ENCODE results near the gene POLR1A. TPM values are rescaled to one million over a fixed set of nuclear protein-coding genes. Genes with fewer than 3 reads are reported as not detected.
A peak's percentile ranks its signal among the peaks of the same experiment; 100 is the strongest.

The POLR1A gene
- total RNA-seq, 1 experiment from 2014 or later = 47.4 TPM

DNA sequence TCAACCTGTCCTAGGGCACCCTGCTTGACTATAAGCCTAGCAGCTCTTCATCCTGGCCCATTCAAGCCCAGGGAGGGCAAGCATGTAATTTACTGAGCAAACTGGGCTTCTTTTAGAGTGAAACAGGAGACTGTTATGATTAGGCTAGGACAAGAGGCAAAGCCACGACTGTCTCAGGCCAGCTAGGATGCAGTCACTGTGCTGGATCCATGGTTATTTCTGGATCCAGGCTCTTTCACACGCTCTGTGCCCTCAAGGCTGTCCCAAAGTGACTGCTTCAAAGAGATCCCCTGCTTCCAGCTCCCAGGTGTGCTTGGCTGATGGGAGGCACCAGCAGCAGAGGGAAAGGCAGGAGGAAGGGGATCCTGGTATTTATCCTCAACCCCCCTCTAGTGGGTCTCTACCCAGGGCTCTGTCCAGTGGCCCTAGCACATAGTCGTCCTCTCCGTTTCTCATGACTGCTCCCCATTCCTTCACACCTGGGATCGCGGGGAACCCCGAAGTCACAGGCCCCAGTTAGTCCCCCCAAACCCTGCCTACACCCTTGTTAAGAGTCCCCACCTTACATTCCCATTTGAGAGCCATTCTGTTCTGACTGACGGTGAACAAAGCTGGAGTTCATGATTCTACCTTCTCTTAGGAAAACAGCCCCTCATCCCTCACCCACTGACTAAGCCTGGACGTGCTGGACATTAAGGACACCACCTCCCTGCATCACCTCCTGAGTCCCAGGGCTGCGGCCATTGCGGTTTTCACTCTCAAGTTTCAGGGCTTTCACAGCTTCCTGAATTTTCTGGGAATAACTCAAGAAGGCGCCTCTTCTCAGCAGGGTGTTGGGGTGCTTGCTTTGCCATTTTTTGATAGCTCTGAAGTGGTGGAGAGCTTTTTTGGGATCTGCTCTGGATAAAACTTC lies 63.2 kb downstream of the POLR1A start:
- in situ Hi-C loops (cut with HindIII; ENCODE audit: low sequenced_read_pairs) = no loop called here
- no peak for DNase-seq (ENCODE audit: low spot score)

DNA sequence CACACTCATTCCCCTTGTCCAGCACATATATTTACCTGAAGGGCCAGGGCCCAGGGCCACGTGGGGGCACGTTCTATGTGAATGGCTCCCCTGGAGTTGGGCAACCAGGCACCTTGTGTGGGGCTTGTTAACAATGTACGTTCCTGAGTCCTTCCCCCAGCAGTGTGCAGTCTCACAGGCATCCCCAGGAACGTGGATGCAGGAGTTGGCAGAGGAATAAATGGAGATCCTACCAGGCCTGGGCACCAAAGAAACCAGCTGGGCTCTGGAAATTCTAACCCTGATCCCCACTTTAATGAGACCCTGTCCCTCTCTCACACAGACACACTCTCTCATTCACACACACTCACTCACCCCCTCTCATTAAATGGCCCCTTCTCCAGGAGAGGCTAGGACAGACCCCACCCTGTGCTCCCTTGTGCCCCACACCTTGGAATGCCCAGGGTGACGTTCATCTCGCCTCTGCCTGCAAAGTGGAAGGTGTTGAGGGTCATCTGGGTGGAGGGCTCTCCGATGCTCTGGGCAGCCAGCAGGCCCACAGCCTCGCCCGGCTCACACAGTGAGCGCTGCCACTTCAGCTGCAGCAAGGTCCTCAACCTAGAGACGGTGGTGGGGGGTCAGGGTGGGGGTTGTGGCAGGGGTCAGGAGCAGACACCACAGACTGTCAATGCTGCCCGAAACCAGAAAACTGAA lies 65.6 kb downstream of the POLR1A start:
- no peak for DNase-seq (ENCODE audit: low spot score)
- in situ Hi-C loops (cut with HindIII; ENCODE audit: low sequenced_read_pairs) = no loop called here

DNA sequence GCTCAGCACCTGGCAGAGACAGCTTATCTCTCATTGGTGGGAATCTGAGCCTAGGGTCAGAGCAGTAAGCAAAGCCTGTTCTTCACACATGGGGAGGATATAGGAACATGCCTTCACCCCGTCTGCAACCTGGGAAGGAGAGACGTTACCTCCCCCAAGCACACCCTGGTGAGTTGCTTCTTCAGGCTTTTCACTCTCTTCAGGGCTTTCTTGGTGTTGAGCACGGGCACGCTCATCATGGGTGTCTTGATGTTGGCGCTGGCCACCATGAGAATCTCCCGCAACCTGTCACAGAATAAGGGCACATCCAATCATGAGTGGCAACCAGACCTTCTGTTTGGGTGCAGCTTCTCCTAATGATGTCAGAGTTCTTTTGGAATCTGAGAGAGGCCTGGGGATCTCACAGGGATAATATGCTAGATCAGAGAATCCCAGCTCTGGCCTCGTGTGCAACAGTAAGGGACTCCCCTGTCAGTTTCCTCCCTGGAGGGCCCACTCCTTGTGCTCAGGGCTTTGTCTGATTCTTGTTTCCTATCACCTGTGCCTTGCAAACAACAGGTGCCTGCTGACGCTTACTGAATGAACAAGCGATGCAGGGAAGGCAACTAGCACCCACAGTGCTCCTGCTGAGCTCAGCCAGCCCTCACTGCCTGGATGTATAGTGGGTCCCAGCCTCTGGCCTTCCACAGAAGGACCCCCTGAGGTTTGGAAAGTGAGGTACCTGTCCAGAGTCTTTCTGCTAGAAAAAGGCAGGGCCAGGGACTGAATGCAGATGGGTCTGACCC lies 66.3 kb downstream of the POLR1A start:
- no peak for DNase-seq (ENCODE audit: low spot score)
- in situ Hi-C loops (cut with HindIII; ENCODE audit: low sequenced_read_pairs) = no loop called here

DNA sequence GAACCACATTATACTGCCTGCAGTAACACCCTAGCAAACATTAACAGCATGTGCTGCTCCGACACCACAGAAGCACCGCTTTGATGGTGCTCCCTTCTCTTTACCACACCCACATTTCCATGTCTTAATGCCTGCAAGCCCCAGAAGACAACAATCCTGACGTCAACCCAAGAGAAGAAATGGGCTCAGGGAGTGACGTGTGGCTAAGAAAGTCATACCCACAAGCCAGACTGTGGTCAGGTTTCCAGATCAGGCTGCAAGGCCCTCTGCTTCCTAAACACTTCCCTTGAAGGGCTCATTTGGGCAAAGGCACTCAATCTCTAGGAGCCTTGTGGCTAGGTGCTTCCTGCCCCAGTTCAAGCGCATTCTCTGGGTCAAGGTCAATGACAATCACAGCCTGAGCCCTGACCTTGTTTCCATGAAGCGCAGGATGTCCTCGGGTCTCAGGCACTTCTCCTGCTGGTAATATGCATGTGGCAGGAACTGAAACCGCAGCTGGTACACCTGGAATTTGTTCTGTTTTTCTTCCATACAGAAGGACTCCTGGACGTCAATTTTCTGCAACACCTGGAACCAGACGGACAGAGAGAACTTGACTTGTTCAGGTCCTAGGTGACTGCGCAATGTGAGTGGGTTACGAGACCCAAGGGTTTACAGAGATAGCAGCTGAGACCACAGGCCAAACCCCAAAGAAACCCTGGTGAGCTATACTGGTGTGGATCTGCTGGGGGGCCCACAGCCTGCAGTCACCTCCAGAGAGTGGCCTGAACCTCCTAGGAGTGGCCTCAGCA lies 67.2 kb downstream of the POLR1A start:
- no peak for DNase-seq (ENCODE audit: low spot score)
- in situ Hi-C loops (cut with HindIII; ENCODE audit: low sequenced_read_pairs) = no loop called here

DNA sequence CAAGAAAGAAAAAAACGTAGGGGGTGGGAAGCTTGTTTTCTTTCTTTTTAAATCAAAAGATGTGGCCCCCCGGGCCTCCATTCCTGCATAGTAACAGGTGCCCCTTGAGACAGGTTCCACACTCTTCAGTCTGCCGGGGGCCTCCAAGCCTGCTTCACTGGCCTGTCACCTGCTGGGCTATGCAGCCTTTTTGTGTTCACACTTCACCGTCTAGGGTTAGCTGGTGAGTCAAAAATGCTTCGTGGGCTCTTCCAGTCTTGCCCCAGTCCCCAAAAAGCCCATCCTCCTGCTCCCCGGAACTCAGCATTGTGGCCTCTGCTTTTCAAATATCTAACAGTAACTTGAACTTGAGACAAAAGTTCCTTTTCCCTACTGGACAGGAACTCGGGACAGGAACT lies 67.9 kb downstream of the POLR1A start:
- DNase-seq (ENCODE audit: low spot score) = no peak
- in situ Hi-C loops (cut with HindIII; ENCODE audit: low sequenced_read_pairs) = no loop called here

DNA sequence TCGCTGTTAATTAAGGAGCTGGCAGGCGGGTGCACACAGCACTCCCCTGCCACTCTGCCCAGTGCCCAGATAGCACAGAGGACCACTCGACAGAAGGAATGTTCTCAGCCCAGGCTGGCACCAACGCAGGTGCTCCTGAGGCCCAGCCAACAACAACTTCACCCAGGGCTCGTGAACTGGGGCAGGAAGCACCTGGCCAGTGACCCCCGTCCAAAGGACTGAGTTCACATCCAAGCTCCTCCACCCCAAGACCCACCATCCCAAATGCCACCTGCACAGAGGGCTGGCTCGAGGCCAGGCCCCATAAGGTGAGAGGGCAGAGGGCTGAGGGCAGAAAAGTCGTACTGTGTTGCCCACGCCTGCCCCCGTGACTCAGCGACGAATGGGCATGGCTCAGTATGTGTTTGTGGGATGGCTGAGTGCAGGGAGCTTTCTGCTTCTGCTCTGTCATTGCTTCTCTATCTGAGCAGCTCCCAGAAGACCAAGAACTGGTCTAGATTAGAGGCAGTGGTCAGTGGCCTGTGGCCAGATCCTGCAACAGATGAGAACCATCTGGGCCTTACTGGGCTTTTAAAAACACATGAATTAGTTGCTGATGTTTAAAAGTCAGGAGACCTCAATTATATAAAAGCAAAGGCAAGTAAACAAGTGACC lies 68.4 kb downstream of the POLR1A start:
- in situ Hi-C loops (cut with HindIII; ENCODE audit: low sequenced_read_pairs) = no loop called here
- DNase-seq (ENCODE audit: low spot score) = no peak

DNA sequence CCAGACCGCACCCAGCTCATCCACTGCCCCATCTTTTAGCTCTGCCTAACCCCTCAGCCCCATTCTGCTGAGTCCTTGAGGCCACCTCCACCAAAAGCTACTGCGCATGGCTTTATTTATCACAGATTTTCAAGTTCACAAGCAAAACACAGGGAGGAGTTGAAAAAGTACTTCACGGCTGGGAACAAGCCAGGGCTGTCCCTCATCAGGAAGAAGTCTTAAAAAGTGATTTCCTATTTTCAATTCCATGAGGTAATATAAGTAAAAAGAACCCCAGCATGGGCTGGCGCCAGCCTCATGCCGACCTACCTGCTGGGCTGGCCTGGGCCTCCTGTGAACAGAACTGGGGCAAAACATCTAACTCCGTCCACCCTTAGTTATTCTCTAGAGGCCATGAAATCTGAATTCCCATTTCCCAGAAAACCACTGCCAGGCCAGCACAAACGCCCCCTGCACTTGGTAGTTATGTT lies 69.0 kb downstream of the POLR1A start:
- no peak for DNase-seq (ENCODE audit: low spot score)
- in situ Hi-C loops (cut with HindIII; ENCODE audit: low sequenced_read_pairs) = no loop called here

DNA sequence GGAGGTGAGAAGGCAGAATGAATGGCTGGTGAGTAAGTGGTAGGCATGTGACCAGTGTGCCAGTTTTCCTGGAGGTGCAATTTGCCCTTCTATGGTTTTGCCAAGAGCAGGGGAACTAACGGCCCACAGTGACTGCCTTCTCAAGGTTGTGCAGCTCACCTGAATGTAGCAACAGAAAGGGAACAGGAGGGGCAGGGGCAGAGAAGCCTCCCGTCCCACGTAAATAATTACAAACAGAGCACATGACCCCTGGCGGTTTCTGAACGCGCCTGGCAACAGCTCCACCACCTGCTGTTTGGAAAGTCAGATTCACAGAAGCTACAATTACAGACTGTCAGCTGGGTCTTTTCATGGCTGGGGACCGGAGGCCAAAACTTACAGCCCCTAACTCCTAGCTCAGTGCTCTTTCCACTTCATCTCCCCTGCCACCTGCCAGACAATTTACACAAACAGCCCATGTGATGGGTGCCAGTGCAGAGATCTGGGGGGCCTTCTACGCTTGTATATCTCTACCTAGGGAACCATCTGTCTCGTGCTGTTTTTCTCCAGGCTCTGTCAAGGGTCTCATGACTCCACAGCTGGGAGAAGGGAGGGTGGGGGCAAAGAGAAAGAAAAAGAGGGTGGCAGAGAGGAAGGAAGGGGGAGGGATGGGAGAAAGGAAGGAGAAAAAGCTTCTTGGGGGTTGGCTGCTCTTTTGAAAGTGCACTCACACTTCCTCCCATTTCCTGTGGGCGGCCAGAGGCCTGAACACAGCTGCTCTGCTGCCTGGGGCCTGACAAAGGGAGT lies 69.6 kb downstream of the POLR1A start:
- in situ Hi-C loops (cut with HindIII; ENCODE audit: low sequenced_read_pairs) = no loop called here

DNA sequence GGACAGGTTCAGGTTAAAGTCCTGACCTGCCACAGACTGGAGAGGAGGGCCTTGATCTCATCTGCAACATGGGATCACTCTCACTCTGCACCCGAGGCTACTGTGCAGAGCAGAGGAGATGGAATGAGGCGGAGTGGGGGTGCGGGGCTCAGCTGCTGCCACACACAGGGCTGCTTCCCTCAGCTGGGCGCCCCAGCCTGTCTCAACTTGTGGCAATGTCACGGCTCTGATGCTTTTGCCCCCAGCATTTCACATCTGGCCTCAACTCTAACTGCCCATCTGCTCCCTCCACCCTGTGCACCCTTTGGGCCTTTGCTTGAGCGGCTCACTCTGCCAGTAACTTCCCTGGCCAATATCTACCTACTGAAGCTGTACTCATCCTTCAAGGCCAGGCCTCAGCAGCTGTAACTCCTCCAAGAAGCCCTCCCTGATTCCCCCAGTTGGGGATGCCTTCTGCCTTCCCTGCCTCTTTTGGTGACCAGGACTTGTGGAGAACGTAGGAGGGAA lies 70.3 kb downstream of the POLR1A start:
- DNase-seq (ENCODE audit: low spot score) = no peak
- in situ Hi-C loops (cut with HindIII; ENCODE audit: low sequenced_read_pairs) = no loop called here

More for the DNA sequence above, 69.6 kb downstream of the POLR1A start:
- DNase-seq (ENCODE audit: low spot score) = peak; percentile 39

DNA sequence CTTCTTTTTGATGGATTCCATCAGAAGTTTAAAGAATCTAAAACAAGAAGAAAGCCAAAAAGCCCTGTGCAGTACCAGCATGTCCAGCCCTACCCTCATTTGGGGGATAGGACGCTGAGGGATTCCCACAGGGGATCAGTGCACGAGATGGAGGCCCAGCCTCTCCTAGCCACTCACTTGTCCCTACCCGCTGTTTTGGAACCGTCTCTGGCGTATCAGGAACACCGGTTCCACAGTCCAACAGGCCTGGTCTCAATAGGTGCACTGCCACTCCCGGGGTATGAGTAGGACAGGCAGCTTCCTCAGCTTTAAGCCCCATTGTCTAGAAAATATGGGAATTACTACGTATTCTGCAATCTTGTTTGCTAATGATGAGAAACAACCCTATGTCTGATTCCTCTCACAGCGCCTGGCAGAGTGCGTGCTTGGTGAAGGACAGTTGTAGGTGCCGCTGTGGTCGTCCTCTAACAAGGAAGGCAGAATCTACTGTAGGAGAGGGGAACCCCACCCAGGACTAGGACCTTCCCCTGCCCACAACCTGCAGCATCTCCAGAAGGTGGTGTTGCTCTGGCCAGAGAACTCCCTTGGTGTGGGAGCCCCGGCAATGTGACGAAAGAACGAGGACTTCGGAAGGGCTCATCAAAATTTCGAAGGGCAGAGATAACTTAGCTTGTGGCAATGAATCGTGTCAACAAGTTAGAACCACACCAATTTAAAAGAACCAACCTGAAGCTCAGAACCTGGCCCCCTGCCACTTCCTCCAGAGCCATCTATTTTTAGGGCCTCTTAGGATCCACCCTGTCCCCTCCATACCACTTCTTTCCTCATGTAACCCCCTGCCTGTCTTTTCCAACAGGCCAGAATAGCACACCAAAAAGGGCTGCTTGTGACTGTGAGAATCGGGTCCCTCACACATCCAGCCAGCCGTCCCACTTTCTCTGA lies 71.7 kb downstream of the POLR1A start:
- in situ Hi-C loops (cut with HindIII; ENCODE audit: low sequenced_read_pairs) = no loop called here
- no peak for DNase-seq (ENCODE audit: low spot score)

DNA sequence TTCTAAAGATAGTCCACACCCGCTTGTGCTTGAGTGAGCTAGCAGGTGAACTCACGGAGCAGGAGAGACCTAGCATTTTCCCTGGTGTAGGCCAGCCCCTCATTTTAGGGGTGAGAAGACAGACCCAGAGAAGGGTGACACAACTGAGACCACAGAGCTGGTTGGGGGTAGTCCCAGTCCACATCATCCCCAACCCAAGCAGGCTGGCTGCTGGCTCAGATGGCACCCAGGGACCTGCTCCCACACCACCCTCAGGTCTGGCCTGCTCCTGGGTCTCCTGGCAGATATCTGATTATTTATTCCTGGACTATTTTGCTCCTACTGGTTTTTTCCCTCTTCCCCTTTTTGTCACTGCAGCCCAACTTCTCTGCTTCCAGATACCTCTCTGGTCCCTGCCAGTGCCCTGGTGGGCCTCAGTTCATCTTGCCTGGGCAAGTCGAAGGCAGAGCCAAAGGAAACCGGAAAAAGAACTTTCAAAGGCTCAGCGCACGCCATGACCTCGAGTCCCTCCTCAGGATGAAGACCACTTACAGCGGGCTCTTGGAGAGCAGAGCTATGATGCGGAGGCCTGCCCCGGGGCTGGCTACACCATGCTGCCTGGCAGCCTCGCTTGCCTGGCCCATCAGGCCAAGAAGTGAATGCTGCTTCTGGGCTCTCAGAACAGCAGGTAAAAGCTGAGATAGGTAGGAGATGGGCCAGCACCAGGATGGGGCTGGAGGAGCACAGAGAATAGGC lies 72.7 kb downstream of the POLR1A start:
- DNase-seq (ENCODE audit: low spot score) = no peak
- in situ Hi-C loops (cut with HindIII; ENCODE audit: low sequenced_read_pairs) = no loop called here

DNA sequence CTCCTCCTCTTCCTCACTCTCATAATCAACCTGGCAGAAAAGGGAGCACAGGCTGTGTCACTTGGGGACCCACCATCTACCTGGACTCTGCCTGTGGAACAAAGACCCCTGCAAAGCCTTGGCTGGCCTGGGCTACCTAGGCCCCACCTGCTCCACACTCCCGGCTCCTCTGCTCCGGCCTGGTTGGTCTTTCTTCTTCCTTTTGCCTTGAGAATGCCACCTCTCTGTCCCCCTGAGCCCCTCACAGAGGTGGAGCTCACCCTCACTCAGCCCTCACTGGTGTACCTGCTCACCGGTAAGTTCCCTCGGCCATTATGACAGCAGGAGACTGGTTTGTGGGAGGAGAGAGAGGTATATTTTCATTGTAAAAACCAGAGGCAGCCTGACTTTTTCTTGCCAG lies 74.1 kb downstream of the POLR1A start:
- no peak for DNase-seq (ENCODE audit: low spot score)
- in situ Hi-C loops (cut with HindIII; ENCODE audit: low sequenced_read_pairs) = no loop called here

DNA sequence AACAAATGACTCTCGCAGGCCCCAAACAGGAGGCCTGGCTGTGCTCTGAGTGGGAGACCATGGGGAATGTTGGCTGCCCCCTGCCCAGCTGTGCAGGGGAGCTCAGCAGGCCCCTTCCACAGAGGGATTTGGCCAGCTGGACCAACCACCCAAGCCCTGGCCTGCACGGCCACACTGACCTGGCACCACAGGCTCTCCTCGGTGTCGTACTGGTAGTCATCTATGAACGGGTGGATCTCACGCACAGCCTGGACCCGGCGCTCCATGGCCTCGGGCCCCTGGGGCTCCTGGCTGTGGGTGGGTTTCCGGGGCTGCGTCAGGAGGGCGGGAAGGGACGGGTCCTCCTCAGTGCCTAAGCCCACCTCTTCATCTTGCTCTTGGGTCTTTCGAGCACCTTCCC lies 74.5 kb downstream of the POLR1A start:
- in situ Hi-C loops (cut with HindIII; ENCODE audit: low sequenced_read_pairs) = no loop called here
- no peak for DNase-seq (ENCODE audit: low spot score)

DNA sequence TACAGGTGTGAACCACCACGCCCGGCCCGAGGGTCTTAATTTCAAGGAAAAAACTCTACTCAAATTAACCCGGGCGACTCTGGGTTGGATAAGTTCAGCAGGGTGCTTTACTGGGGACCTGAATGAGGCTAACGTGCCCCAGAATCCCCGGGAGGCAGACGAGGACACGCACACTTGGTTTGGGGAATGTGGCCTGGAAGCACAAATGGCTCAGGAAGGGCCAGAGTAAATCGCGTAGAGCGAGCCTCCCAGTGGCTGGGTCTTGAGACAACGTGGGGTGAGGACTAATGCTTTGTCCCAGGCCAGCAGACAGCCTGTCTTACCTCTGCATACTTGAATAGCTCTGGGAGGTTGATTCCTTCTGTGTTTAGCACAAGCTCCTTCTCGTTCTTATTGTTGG lies 75.8 kb downstream of the POLR1A start:
- DNase-seq (ENCODE audit: low spot score) = no peak
- in situ Hi-C loops (cut with HindIII; ENCODE audit: low sequenced_read_pairs) = no loop called here

DNA sequence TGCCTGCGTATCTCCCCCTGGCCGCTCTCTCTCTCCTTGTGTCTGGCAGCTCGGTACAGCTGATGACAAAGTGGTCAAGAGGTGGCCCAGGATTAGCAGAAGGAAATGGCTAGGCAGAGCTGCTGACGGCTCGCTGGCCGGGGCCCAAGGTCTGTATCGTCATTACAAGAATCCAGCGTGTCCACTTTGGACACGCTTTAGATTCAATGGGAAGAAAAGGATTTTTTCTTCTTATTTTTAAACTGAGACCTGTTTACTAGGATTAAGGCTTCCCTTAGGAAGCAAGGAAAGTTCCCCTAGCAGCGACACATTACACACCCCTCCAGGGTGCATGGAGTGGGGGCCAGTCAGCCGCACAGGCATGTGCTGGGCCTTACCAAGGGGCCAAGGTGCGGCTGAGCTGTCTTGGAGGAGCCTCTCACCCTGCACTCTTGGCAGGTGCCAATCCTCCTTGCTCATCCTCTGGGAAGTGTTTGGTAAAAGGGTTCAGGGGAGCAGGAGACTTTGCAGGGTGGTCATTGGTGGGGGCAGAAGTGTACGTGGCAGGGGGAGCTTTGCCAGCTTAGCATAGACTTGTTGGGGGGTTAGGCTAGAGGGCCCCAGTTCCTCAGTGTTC lies 76.8 kb downstream of the POLR1A start:
- no peak for DNase-seq (ENCODE audit: low spot score)
- in situ Hi-C loops (cut with HindIII; ENCODE audit: low sequenced_read_pairs) = no loop called here
